SIG-M5 (cell line): ENCODE data around the gene EFCAB14.
"Not testable (repeated sequence)": the region's sequence is repeated elsewhere in the genome, so short reads cannot be mapped to it uniquely, and the experiment has no call there.

Experiments
- DNase-seq: peaks from one replicate; lab custom pipeline; 2025; lab: John Stamatoyannopoulos, UW

EFCAB14 gene

DNA sequence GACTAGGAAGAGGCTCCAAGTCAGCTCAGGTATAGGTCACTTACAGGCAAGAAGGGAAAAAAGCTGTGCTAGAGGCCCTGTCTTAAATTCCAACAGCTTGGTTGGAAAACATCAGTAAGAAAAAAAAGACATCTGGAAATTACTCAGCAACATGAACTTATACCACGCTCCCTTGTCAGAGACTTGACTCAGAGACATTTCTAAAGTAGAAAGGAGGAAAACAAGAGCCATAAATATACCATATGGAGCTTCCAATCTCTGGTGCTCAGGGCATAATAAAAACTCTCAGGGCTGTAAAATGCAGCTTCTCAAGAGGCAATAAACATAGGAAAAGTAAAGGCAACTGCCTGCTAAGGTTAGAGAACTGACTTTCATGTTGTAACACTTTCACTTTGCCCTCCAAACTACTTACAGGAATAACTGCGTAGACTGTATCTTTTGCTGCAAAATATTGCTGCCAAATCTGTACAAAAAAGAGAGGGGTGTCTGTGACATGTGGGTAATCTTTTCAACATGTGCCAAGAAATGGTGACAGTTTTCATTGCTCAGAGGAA is 65.4 kb downstream of the EFCAB14 start:
- no peak for DNase-seq

DNA sequence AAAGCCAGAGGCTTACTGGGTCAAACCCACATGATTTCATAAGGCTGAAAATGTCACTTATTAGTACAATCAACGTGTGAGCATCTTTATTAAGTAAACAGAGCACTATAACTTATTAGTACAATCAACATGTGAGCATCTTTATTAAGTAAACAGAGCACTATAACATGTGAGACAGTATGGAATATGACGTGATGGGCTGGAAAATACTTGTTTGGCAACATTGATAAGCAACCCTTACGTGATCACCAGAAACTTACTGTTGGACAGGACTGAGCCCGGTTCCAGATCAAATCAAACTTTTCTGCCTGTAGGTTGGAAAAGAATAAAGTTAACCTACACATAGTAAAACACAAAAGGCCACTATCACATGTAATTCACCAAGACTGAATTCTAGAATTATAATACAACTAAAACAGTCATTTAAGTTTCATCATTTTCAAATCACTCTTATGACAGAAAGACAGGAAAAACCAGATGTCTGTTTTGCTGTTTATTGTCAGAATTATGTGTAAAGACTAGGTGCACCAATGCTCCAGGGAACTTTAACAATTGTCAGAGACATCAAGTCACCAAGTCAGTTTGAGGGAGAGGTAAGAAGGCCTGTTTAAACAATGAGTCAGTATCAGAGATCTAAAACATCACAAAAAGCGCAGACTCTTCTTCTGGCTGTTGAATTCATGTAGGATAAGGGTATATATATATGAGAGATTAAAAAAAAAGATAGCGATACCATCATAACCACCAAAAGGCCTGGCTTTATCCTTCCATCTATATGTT is 66.4 kb downstream of the EFCAB14 start:
- no peak for DNase-seq

DNA sequence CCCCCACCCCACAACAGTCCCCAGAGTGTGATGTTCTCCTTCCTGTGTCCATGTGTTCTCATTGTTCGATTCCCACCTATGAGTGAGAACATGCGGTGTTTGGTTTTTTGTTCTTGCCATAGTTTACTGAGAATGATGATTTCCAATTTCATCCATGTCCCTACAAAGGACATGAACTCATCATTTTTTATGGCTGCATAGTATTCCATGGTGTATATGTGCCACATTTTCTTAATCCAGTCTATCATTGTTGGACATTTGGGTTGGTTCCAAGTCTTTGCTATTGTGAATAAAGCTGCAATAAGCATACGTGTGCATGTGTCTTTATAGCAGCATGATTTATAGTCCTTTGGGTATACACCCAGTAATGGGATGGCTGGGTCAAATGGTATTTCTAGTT is 67.8 kb downstream of the EFCAB14 start:
- not testable (repeated sequence) for DNase-seq

DNA sequence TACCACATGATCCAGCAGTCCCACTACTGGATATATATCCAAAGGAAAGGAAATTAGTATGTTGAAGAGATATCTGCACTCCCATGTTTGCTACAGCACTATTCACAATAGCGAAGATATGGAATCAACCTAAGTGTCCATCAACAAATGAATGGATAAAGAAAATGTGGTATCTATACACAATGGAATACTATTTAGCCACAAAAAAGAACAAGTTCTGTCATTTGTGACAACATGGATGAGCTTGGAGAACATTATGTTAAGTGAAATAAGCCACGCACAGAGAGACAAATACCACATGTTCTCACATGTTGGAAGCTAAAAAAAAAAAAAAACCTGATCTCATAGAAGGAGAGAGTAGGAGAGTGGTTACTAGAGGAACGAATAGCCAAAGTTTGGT is 68.4 kb downstream of the EFCAB14 start:
- DNase-seq = no peak

DNA sequence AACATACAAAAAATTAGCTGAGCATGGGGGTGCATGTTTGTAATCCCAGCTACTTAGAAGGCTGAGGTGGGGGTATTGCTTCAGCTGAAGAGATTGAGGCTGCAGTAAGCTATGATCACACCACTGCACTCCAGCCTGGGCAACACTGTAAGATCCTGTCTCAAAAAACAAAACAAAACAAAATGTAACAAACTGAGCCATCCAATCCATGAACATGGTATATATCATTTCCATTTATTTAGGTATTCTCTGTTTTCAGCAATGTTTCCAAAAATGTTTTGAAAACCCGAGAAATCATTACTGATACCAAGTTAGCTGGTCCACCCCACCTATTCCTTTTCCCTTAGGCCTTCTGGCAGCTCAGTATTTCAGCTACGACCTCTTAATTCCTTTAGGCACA is 69.2 kb downstream of the EFCAB14 start:
- no peak for DNase-seq

DNA sequence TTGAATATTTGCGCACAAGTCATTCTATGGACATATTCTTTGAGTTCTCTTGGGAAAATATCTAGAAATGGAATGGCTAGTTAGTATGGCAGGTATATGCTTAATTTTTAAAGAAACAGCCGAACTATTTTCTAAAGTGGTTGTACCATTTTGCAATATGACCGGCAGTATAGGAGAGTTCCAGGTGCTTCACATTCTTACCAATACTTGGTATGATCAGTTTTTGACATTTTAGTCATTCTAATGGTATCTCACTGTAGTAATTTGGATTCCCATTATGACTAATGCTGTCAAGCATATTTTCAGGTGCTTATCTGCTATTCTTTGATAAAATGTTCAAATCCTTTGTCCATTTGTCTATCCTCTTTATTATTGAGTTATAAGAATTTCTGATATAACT is 71.3 kb downstream of the EFCAB14 start:
- no peak for DNase-seq

DNA sequence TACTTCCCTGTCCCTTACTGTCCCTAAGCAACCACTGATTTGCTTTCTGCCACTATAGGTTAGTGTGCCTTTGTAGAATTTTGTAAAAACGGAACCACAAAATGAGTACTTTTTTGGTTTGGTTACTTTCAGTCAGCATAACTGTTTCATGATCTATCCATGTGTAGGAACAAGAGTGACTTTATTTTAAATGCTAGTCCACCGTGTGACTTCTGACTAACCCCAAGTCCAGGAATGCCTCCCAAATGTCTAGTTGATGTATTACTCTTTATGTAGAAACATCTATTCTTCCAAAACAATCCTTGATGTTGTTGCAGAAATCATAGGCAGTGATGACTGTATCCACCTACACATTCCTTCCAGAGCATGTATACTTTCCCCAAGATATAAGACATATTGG is 72.1 kb downstream of the EFCAB14 start:
- no peak for DNase-seq

DNA sequence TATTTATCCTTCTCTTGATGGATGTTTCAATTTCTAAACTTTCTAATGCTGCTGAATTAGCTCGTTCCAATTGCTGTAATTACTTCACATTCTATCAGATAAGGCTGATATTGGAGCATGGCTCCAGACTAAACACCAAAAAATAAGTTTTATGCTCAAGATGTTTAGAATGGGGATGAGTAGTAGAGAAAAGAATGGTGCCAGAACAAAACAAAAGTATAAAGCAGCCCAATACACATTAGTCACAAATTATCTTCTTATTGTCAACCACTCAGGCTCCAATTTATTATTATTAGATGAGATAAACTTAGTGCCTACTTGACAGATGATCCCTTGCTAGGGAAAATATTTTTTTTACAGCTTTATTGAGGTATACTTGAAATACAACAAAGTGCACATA is 72.6 kb downstream of the EFCAB14 start:
- DNase-seq = no peak

DNA sequence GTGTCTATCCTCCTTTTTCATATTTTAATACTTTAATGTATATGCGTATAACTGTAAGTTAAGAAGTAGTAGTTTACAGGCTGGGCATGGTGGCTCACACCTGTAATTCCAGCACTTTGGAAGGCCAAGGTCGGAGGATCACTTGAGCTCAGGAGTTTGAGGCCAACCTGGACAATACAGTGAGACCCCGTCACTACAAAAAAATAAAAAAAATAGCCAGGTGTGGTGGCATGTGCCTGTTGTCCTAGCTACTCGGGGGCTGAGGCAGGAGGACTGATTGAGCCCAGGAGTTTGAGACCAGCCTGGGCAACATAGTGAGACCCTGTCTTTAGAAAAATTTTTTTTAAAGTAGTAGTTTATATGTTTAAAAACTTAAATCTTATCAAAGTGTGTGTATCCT is 73.1 kb downstream of the EFCAB14 start:
- no peak for DNase-seq

DNA sequence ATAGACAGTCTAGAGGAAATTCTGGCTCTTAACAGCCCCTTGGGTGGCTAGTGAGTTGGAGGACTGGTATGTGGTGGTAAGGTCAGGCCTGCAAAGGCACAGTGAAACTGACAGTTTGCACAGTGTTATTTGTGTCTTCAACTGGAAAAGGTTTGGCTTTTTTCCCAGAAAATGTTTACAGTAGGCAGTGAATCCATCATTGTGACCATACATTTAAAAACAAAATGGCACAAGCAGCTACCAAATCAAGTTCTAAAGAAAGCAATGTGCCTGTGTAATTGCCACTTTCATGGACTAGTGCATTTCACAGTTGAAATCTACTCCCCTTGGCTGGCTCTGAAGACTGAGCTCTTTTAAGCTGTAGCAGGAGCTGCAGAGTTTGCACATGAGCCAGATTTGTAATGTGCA is 75.5 kb downstream of the EFCAB14 start:
- no peak for DNase-seq

DNA sequence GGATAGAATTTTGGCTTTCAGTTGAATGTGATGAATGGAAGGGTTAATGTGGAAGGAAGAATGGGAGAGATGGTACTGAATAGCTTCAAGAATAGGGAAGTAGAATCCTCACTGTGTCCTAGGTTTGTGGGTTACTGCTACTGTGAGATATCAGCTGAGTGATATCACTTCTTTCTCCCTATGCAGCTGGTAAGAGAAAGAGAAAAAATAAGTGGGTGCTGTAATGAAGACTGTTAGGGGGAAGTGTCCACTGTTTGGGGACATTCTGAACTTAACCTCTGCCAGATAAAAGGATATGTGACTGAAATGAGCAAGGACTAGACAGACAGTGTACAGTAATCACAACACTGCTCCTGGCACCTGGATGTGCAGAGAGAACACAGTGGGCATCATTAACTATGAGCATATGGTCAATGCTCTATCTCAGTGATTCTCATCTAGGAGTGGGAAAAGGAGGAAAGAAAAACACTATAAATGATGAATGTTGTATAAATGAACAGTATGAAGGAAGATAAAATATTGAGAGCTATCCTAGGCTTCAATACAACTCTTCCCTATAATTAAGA is 76.7 kb downstream of the EFCAB14 start:
- no peak for DNase-seq

DNA sequence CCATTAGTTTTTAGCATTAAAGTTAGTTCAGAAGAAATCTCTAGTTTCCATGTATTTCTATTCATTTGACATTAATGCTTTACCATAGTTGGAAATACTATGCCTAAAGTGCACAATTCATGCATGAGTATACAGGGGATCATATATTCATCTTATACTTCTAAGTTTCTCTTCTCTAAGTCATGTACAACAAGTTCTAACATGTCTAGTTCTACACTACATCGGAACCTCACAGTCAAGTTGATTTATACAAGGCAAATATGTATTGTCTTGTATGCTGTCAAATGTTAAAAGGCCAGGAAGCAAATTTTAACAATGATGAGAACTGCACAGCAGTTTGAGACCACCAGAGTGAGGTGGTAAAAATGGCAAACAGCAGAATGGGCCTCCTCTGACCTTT is 79.4 kb downstream of the EFCAB14 start:
- DNase-seq = no peak

DNA sequence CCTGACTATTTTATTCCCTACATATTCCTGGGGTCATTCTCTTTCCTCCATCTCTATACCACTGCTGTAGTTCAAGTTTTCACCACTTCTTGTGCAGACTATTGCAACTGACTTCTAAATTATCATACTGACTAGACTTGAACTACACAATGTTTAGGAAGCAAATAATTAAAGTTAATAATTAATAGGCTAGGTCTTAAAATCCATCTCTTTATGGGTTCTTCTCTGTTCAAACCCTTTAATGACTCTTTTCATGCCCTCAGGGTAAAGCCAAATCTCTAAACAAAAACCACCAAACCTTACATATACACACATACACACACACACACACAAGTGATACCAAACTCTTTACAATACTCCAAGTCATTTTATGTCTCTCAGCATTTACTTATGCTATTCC is 80.0 kb downstream of the EFCAB14 start:
- no peak for DNase-seq

DNA sequence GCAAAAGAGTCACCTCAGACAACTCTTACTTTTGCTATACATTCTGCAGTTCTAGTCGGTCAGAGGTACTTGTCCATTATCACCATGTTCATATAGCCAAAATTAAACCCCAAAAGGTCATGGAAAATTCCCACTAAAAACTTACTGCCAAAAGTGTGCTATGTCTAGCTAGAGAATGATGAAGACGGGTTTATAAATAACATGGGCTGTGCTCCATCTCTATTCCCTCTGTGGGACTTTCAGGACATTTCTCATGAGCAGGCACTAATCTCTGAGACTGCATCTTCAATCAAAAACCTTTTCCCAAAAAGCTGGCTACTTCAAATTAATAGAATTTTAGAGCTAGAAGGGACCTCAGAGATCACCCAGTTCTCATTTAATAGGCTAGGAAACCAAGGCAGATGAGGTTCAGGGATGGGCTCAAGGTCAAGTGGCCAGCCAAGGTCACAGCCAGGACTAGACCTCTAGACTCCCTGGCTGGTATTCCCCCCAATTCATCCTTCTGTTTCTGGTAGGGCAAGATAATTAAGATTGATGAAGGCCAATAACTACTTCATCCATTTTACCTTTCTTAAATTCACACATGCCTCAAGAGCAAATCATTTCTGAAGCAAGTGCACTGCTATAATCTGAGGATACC is 81.3 kb downstream of the EFCAB14 start:
- DNase-seq = no peak

DNA sequence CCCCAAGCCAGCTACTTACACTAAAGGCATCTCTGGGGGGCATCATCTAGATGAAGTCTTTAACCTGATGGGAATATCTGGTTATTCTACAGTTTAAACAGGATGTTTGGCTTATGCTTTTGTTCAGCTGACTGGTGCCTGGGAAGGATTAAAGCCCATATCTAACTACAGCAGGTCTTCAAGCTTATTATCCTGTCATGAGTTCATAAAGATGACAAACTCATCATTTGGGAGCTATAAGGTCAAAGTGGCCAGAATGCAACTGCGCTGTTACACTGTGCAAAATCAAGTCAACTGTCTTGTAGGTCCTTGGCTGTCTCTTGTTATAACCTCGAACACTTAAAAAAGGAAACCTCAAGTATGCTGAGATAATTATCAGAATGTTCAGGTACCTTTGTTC is 83.7 kb downstream of the EFCAB14 start:
- no peak for DNase-seq

DNA sequence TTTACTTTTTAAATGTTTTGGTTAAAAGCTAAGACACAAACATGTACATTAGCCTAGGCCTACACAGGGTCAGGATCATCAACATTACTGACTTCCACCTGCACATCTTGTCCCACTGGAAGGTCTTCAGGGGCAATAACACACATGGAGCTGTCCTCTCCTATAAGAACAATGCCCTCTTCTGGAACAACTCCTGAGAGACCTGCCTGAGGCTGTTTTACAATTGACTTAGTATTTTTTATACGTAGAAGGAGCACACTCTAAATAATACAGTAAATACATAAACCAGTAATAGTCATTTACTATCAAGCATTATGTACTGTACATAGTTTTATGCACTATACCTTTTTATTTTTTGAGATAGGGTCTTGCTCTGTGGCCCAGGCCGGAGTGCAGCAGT is 88.2 kb downstream of the EFCAB14 start:
- no peak for DNase-seq
